Measurements from ENCODE around the gene OBP2A. TPM values are rescaled to one million over a fixed set of nuclear protein-coding genes. Genes with fewer than 3 reads are reported as not detected.

OBP2A gene
- polyA plus RNA-seq, 3 donors, result not detected

DNA sequence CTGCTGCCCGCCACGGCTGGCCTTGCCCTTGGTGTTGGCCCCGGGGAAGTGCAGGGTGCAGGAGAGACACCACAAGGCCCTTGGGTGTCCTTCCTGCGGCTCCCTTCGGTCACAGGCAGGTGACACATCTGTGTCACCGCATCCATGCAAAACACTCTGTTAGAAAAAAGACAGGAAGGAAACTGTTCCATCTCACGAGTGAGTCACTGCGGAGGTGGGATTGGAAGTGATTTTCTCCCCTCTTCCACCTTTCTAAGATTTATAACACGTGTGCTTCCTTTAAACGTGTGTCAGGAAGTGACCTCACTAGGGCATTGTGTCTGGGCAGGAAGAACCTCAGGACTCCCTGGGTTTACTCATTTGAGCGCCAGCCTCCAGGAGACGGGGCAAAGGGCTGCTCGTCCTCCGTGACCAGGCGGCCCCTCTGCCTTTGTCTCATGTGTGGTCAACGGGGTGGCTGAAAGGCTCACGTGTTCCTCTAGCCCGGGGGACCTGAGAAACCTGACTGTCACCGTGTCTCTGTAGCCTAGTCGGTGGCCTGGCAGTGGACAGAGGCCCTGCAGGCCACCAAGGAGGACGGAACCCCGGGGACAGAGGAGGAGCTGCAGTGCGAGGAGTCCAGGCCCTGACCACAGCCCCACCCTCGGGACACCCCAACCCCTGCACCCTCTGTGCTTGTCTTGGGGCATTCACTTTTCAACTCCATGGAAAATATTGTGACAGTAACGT lies 29.6 kb upstream of the OBP2A start:
- H3K4me1 Mint-ChIP-seq, result peaks cover 3% of the 10 kb centered on the region
- no peak overlapping the region for H3K27ac Mint-ChIP-seq
- no peak for TF ChIP-seq CTCF (IDR thresholded peaks at IDR 0.05)
- H3K4me3 Mint-ChIP-seq, result peak overlapping the region in 1 of 2 donors; percentile 20
- peaks cover 13 to 22% (median 18%) of the 10 kb centered on the region in 3 donors for H3K27me3 Mint-ChIP-seq (ENCODE audit: low read depth in 3 of 3)
- intact Hi-C loops (cut with micrococcal nuclease), result no loop called here
- no peaks in the 10 kb centered on the region for H3K4me1 ChIP-seq (ENCODE audit: control insufficient read depth in 1 of 2, insufficient read depth in 2 of 2, low read length in 2 of 2)
- no peak overlapping the region for H3K27ac ChIP-seq (ENCODE audit: low read depth in 1 of 2, low read length in 2 of 2)
- no peaks in the 10 kb centered on the region for H3K36me3 Mint-ChIP-seq
- no peaks in the 10 kb centered on the region for H4K20me1 ChIP-seq (ENCODE audit: insufficient read depth, low read length)
- H3K9me3 ChIP-seq (replicated peaks in 1 of 2; ENCODE audit: control insufficient read depth in 1 of 2, insufficient read depth in 1 of 2, low read length in 2 of 2), result no peaks in the 10 kb centered on the region
- peaks cover 0 to 2% (median 0%) of the 10 kb centered on the region in 7 donors for H3K9me3 Mint-ChIP-seq
- no peaks in the 10 kb centered on the region for H3K36me3 ChIP-seq (replicated peaks in 1 of 2; ENCODE audit: control insufficient read depth in 1 of 2, insufficient read depth in 2 of 2, low read length in 2 of 2)
- DNase-seq, result no peak
- H2AFZ ChIP-seq (ENCODE audit: insufficient read depth, low read depth, low read length, poor library complexity, severe bottlenecking), result no peak overlapping the region
- H3K4me3 ChIP-seq (replicated peaks in 1 of 3; ENCODE audit: low read depth in 2 of 3, low read length in 3 of 3), result no peak overlapping the region
- H3K79me2 ChIP-seq (ENCODE audit: insufficient read depth, low read length), result no peaks in the 10 kb centered on the region
- 62% methylated on average over 20 of the region's 25 CpGs for WGBS (ENCODE audit: insufficient coverage)
- no peak overlapping the region for H3K4me2 ChIP-seq (replicated peaks; ENCODE audit: extremely low read depth, low read length, poor library complexity, severe bottlenecking)
- no peak overlapping the region for H3K9ac ChIP-seq (ENCODE audit: insufficient read depth, low read length, poor library complexity, severe bottlenecking)
- H3K27me3 ChIP-seq (ENCODE audit: control insufficient read depth in 2 of 2, insufficient read depth in 2 of 2, low read length in 2 of 2), result no peaks in the 10 kb centered on the region

GRCh38 chr9:135517407-135517822 lies 28.5 kb upstream of the OBP2A start:
- intact Hi-C loops (cut with micrococcal nuclease), result no loop called here
- Histone ChIP-seq H3K27me3 (ENCODE audit: control insufficient read depth in 2 of 2, insufficient read depth in 2 of 2, low read length in 2 of 2) (no peaks in the 10 kb centered on the region), H3K79me2 (ENCODE audit: insufficient read depth, low read length) (no peaks in the 10 kb centered on the region), H2AFZ (ENCODE audit: insufficient read depth, low read depth, low read length, poor library complexity, severe bottlenecking) (no peak overlapping the region), H3K4me1 (ENCODE audit: control insufficient read depth in 1 of 2, insufficient read depth in 2 of 2, low read length in 2 of 2) (no peaks in the 10 kb centered on the region), H4K20me1 (ENCODE audit: insufficient read depth, low read length) (no peaks in the 10 kb centered on the region), H3K9me3 (replicated peaks in 1 of 2; ENCODE audit: control insufficient read depth in 1 of 2, insufficient read depth in 1 of 2, low read length in 2 of 2) (no peaks in the 10 kb centered on the region), H3K4me2 (replicated peaks; ENCODE audit: extremely low read depth, low read length, poor library complexity, severe bottlenecking) (no peak overlapping the region), H3K36me3 (replicated peaks in 1 of 2; ENCODE audit: control insufficient read depth in 1 of 2, insufficient read depth in 2 of 2, low read length in 2 of 2) (no peaks in the 10 kb centered on the region), H3K4me3 (replicated peaks in 1 of 3; ENCODE audit: low read depth in 2 of 3, low read length in 3 of 3) (no peak overlapping the region), H3K9ac (ENCODE audit: insufficient read depth, low read length, poor library complexity, severe bottlenecking) (no peak overlapping the region), H3K27ac (ENCODE audit: low read depth in 1 of 2, low read length in 2 of 2) (no peak overlapping the region)
- peaks cover 0 to 2% (median 0%) of the 10 kb centered on the region in 7 donors for H3K9me3 Mint-ChIP-seq
- no peak for TF ChIP-seq CTCF (IDR thresholded peaks at IDR 0.05)
- no peak for DNase-seq
- no peaks in the 10 kb centered on the region for H3K36me3 Mint-ChIP-seq
- H3K4me3 Mint-ChIP-seq, result no peak overlapping the region
- no peak overlapping the region for H3K27ac Mint-ChIP-seq
- no peaks in the 10 kb centered on the region for H3K4me1 Mint-ChIP-seq
- H3K27me3 Mint-ChIP-seq (ENCODE audit: low read depth in 3 of 3), result peaks cover 13 to 22% (median 14%) of the 10 kb centered on the region in 3 donors
- 95% methylated on average over 24 of the region's 24 CpGs for WGBS (ENCODE audit: insufficient coverage)
